ENCODE results near the gene RFPL2. TPM values are rescaled to one million over a fixed set of nuclear protein-coding genes. Genes with fewer than 3 reads are reported as not detected.

Gene RFPL2
- total RNA-seq, result 0.15 TPM in 1 of 2 replicates, not detected in the other

- intact Hi-C loops (cut with micrococcal nuclease), result no loop called here
Measured at GRCh38 chr22:32204856-32205722, at the start of gene RFPL2. Gene RFPL2, minus strand, starts transcription at chr22:32205073. Its CDS starts 2,622 bp downstream, at chr22:32202451.

GRCh38 chr22:32249231-32249630 lies 44.4 kb upstream of the RFPL2 start:
- intact Hi-C loops (cut with micrococcal nuclease), result no loop called here

- intact Hi-C loops (cut with micrococcal nuclease), result no loop called here
Measured at GRCh38 chr22:32248276-32248675, 43.4 kb upstream of the RFPL2 start.

DNA sequence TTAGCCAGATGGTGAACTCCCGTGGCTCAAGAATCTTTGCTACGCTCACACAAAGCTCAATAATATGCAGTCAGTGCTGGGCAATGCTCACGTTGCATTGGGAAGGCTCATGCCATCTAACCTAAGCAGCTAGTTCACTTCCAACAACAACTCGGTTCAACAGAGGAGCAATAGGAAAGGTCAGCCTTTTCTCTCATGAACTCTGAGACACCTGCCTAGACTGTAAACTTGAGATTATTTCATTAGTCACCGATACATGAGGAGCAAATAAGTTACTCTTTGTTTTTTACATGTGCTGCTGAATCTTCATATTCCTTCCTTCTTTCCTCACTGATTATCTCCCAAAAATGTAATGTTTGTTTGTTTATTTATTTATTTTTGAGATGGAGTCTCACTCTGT lies 41.3 kb upstream of the RFPL2 start:
- intact Hi-C loops (cut with micrococcal nuclease), result no loop called here

GRCh38 chr22:32245042-32245441 lies 40.2 kb upstream of the RFPL2 start:
- intact Hi-C loops (cut with micrococcal nuclease), result no loop called here

GRCh38 chr22:32244547-32244946 lies 39.7 kb upstream of the RFPL2 start:
- intact Hi-C loops (cut with micrococcal nuclease), result no loop called here

DNA sequence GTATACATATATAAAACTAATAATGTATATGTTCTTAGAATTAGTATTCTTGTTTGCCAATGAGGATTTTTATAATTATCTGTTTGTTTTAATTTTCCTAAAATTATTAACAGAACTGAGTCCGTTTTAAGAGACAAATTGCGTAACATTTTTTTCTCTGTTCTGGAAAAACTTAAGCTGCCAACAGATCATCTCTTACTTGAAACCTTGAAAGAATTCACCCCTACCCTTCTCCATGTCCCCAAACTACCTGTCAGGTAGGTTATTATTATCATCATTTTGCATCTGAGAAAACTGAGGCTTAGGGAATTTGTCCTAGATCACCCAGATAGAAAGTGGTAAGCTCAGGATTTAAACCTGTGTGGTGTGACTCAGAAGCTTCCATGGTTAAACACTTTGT lies 35.6 kb upstream of the RFPL2 start:
- intact Hi-C loops (cut with micrococcal nuclease), result no loop called here

DNA sequence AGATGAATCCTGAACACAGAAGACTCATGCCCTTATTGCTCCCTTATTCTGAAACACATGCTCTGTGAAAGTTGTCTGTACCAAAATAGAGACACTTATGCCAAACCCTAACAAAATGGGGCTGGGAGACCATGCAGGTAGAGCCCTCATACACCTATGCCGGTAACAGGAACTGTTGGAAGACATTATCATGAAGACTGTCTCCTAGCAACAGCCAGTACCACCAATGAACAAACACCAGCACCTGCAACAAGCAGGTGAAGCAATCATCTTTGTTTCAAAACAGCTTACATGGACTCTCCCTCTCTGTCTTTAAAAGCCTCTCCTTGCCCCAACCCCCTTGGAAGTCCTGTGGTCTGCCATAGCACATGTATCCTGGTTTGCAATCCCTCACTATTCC lies 33.0 kb upstream of the RFPL2 start:
- intact Hi-C loops (cut with micrococcal nuclease), result no loop called here

DNA sequence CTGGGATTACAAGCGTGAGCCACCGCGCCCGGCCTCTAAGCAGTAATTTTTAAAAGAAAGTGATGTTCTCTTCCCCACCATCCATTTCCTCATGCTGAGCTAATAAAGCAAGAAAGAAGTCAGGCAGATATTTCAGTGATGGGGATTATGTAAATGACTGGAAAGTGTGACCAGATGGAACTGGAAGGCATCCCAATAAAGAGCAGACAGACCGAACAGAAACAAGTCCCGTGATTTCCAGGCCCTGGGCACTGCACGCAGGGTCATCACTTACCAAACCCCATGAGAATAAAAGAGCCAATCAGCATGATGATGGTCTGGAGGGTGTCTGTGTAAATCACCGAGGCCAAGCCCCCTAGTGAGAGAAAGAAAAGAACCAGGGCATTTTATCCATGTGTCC lies 32.1 kb upstream of the RFPL2 start:
- intact Hi-C loops (cut with micrococcal nuclease), result no loop called here

- intact Hi-C loops (cut with micrococcal nuclease), result no loop called here
Measured at GRCh38 chr22:32233091-32233490, 28.2 kb upstream of the RFPL2 start.

DNA sequence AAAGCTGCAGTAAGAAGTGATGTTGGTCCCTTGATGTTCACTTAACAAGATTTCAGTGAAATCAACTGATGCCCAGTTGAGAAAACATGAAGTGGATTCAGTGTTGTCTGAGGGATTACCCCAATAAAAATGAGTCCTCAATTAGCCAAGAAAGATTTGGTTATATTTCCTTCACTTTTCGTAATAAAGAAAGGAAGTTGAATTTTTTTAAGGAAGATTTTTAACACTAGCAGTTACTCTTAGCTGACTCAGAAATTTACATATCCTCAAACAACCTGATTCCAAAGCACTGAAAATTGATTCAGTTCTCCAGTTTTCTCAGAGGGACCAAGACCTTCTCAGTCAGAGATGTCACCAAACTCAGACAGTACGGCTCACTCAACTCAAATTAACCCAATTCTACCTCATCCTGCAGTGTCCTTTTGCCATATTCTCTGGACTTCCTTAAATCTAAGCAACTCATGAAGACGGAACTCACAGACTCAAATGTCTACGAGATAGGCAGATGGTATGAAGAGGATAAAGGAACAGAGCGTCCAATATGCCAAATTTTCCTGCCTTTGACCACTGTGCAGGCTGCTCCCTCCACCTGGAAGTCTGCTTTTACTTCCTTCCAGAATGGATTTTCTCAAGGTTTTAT lies 27.4 kb upstream of the RFPL2 start:
- intact Hi-C loops (cut with micrococcal nuclease), result no loop called here

GRCh38 chr22:32226326-32227104 lies 21.6 kb upstream of the RFPL2 start:
- intact Hi-C loops (cut with micrococcal nuclease), result no loop called here

GRCh38 chr22:32222991-32223390 lies 18.1 kb upstream of the RFPL2 start:
- intact Hi-C loops (cut with micrococcal nuclease), result no loop called here

- intact Hi-C loops (cut with micrococcal nuclease), result no loop called here
Measured at GRCh38 chr22:32219026-32219425, 14.2 kb upstream of the RFPL2 start.

- intact Hi-C loops (cut with micrococcal nuclease), result no loop called here
Measured at GRCh38 chr22:32218470-32218869, 13.6 kb upstream of the RFPL2 start.

DNA sequence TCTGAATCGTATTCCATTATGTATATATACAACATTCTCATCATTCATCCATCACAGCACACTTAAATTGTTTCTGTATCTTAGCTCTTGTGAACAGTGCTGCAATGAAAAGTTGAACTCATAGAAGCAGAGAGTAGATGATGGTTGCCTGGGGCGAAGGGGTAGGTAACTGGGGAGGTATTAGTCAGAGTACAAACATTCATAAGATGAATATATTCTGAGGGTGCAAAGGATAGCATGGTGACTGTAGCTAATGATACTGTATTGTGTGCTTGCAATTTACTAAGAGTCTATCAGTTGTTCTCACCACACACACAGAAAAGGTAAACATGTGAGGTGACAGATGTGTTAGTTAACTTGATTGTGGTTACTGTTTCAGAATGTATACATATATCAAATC lies 12.6 kb upstream of the RFPL2 start:
- intact Hi-C loops (cut with micrococcal nuclease), result no loop called here

DNA sequence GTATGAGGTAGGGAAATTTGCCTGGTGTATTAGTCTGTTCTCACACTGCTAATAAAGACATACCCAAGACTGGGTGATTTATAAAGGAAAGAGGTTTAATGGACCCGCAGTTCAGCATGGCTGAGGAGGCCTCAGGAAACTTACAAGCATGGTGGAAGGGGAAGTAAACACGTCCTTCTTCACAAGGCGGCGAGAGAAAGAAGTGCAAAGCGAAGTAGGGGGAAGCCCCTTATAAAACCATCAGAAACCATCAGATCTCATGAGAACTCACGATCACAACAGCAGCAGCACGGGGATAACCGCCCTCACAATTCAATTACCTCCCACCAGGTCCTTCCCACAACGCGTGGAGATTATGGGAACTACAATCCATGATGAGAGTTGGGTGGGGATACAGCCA lies 12.0 kb upstream of the RFPL2 start:
- intact Hi-C loops (cut with micrococcal nuclease), result no loop called here

GRCh38 chr22:32211011-32211410 lies 6.1 kb upstream of the RFPL2 start:
- intact Hi-C loops (cut with micrococcal nuclease), result no loop called here

- intact Hi-C loops (cut with micrococcal nuclease), result no loop called here
Measured at GRCh38 chr22:32208681-32209080, 3.8 kb upstream of the RFPL2 start.

DNA sequence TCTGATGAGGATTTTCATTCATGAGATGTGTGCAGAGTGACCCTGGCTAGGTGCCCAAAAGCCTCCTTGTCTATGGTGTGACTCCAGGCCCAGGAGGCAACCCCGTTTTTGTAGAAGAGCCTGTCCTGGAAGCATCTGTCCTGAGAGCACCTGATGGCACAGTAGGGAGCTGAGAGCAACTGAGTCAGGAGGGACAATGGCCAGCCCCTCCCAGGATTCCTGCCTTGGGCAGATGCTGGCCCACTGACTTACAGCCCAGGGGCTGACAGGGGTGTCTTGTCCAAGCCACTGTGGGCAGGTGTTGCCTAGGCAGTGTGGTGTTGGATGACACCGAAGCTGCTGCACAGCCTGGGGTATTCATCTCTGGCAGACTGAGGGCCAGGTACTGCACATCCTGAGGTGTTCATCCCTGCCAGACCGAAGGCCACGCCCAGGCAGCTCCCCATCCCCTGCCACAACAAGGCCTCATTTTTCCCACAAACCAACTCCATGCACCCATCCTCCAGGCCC lies 3.2 kb upstream of the RFPL2 start:
- intact Hi-C loops (cut with micrococcal nuclease), result loop anchor here (1.0 to 2.0 kb wide), 5 partner anchors 59 to 265 kb away; no protein-coding TSS in a partner anchor

Data from T-helper 1 cell treated with Interleukin-12 subunit alpha and Interleukin-12 subunit beta and Interleukin-4 antibody, amounts not matched to agents 30 ng/mL and 1 ng/mL, for 36 hours (primary cell).